Activated CD4-positive, alpha-beta T cell treated with anti-CD3 and anti-CD28 coated beads for 36 hours (primary cell): Measurements from ENCODE around the gene TMPRSS9. TPM values are rescaled to one million over a fixed set of nuclear protein-coding genes. Genes with fewer than 3 reads are reported as not detected.
A peak's percentile ranks its signal among the peaks of the same experiment; 100 is the strongest.

Experiments
- ATAC-seq: fragments of 200-7000 bp; cut with Tn5 transposase; one replicate; pipeline ENCODE4 v1.10.0; 2021; ENCODE audit warnings: mild to moderate bottlenecking, moderate library complexity
- CTCF ChIA-PET: fragments of 350-600 bp; sonication (Branson Sonifier 250); formaldehyde crosslinking; loops from one replicate; lab custom pipeline; 2021; ENCODE audit warnings: antibody characterized with exemption; lab: Charles Lee
- POLR2A ChIA-PET: fragments of 350-600 bp; sonication (Branson Sonifier 250); formaldehyde crosslinking; loops from one replicate; lab custom pipeline; 2021; ENCODE audit warnings: antibody characterized with exemption, inconsistent platforms; lab: Charles Lee
- DNase-seq: peaks from one replicate; pipeline ENCODE4 v3.0.0-alpha.2; 2020
- H3K27ac Mint-ChIP-seq: one replicate; pipeline ENCODE4 v1.8.0; 2021; ENCODE audit warnings: mixed read lengths
- H3K27me3 Mint-ChIP-seq: one replicate; pipeline ENCODE4 v1.8.0; 2021; ENCODE audit warnings: mixed read lengths
- H3K36me3 Mint-ChIP-seq: one replicate; pipeline ENCODE4 v1.8.0; 2021; ENCODE audit warnings: low read depth, mixed read lengths
- H3K4me1 Mint-ChIP-seq: one replicate; pipeline ENCODE4 v1.8.0; 2021; ENCODE audit warnings: mixed read lengths
- H3K4me3 Mint-ChIP-seq: one replicate; pipeline ENCODE4 v1.8.0; 2021; ENCODE audit warnings: mild to moderate bottlenecking, moderate library complexity, mixed read lengths
- H3K9me3 Mint-ChIP-seq: one replicate; pipeline ENCODE4 v1.8.0; 2021; ENCODE audit warnings: low read depth, mixed read lengths
- intact Hi-C, 2 experiments: fragments of 100-400 bp; cut with DNase I in 1 of 2; cut with micrococcal nuclease in 1 of 2; formaldehyde crosslinking; loops; one replicate each; pipeline versions ENCODE4 v1.14.2 to v1.15.1; 2022 to 2024; cut with DNase I, micrococcal nuclease
- total RNA-seq, 2 experiments: library from RNA; stranded (reverse); gene quantifications; one replicate each; pipeline ENCODE4 v1.2.3, GENCODE V29; 2021

TMPRSS9 gene
- total RNA-seq = not detected

- Mint-ChIP-seq H3K9me3 (no peaks in the 10 kb centered on the region), H3K4me3 (no peak within 1 kb of the TSS), H3K4me1 (peaks cover 3% of the 10 kb centered on the region), H3K36me3 (no peaks in the 10 kb centered on the region), H3K27me3 (peaks cover 7% of the 10 kb centered on the region), H3K27ac (no peak within 1 kb of the TSS)
- DNase-seq (no peak), ATAC-seq (no peak)
- ChIA-PET POLR2A (no interaction called here), CTCF (interaction anchor here (1.0 kb wide), 1 partner anchor 73 kb away, joined by 3 read pairs; no protein-coding TSS in a partner anchor)
- intact Hi-C loops = no loop called here
Observed at GRCh38 chr19:2359992-2360685, at the start of gene TMPRSS9. Gene TMPRSS9, plus strand, starts transcription at chr19:2360265. Its CDS starts 29,521 bp downstream, at chr19:2389786.

- peaks cover 8% of the 10 kb centered on the region for H3K9me3 Mint-ChIP-seq
- H3K4me3 Mint-ChIP-seq = no peak overlapping the region
- no peak for DNase-seq
- ChIA-PET CTCF (interaction anchor here (0.6 kb wide), 1 partner anchor 305 kb away, joined by 4 read pairs; no protein-coding TSS in a partner anchor), POLR2A (no interaction called here)
- ATAC-seq = no peak
- H3K36me3 Mint-ChIP-seq = peaks cover 6% of the 10 kb centered on the region
- H3K4me1 Mint-ChIP-seq = peaks cover 6% of the 10 kb centered on the region
- H3K27me3 Mint-ChIP-seq = peaks cover 35% of the 10 kb centered on the region
- H3K27ac Mint-ChIP-seq = no peak overlapping the region
- intact Hi-C loops = no loop called here
Observed at GRCh38 chr19:2311093-2311492, 49.0 kb upstream of the TMPRSS9 start.

- H3K9me3 Mint-ChIP-seq = peaks cover 8% of the 10 kb centered on the region
- H3K27me3 Mint-ChIP-seq = peaks cover 28% of the 10 kb centered on the region
- ATAC-seq (no peak), DNase-seq (no peak)
- CTCF ChIA-PET = interaction anchor here (0.6 to 0.7 kb wide), 2 partner anchors 272 to 305 kb away, joined by 3 read pairs; no protein-coding TSS in a partner anchor
- intact Hi-C loops = no loop called here
- peaks cover 6% of the 10 kb centered on the region for H3K36me3 Mint-ChIP-seq
- H3K27ac Mint-ChIP-seq = no peak overlapping the region
- no peak overlapping the region for H3K4me3 Mint-ChIP-seq
- H3K4me1 Mint-ChIP-seq = peaks cover 6% of the 10 kb centered on the region
- POLR2A ChIA-PET = no interaction called here
Observed at GRCh38 chr19:2312820-2313501, 47.1 kb upstream of the TMPRSS9 start.

- peaks cover 6% of the 10 kb centered on the region for H3K36me3 Mint-ChIP-seq
- no peaks in the 10 kb centered on the region for H3K4me1 Mint-ChIP-seq
- POLR2A ChIA-PET = interaction anchor here (0.7 kb wide), 3 partner anchors 10 to 776 kb away, joined by 3 to 4 read pairs (median 3); no protein-coding TSS in a partner anchor
- no peak for ATAC-seq
- intact Hi-C loops = no loop called here
- peaks cover 15% of the 10 kb centered on the region for H3K27me3 Mint-ChIP-seq
- no peak for DNase-seq
- no peak overlapping the region for H3K27ac Mint-ChIP-seq
- CTCF ChIA-PET = interaction anchor here (0.7 to 1.8 kb wide), 5 partner anchors 13 to 159 kb away, joined by 3 to 7 read pairs (median 4); partner anchors contain the start of gene LSM7
- no peak overlapping the region for H3K4me3 Mint-ChIP-seq
- H3K9me3 Mint-ChIP-seq = peaks cover 8% of the 10 kb centered on the region
Observed at GRCh38 chr19:2315121-2315817, 44.8 kb upstream of the TMPRSS9 start.

GRCh38 chr19:2315818-2316353 lies 44.2 kb upstream of the TMPRSS9 start:
- CTCF ChIA-PET = interaction anchor here (0.7 to 1.8 kb wide), 6 partner anchors 12 to 207 kb away, joined by 3 to 7 read pairs (median 4); partner anchors contain the start of gene LSM7
- Mint-ChIP-seq H3K4me3 (no peak overlapping the region), H3K9me3 (peaks cover 8% of the 10 kb centered on the region), H3K36me3 (peaks cover 6% of the 10 kb centered on the region), H3K27me3 (peaks cover 12% of the 10 kb centered on the region), H3K27ac (no peak overlapping the region), H3K4me1 (no peaks in the 10 kb centered on the region)
- intact Hi-C loops = no loop called here
- POLR2A ChIA-PET = interaction anchor here (0.7 kb wide), 1 partner anchor 305 kb away, joined by 3 read pairs; no protein-coding TSS in a partner anchor
- DNase-seq (peak; percentile 49), ATAC-seq (no peak)

- Mint-ChIP-seq H3K4me1 (no peaks in the 10 kb centered on the region), H3K4me3 (no peak overlapping the region), H3K27ac (no peak overlapping the region), H3K27me3 (peaks cover 12% of the 10 kb centered on the region), H3K9me3 (peaks cover 8% of the 10 kb centered on the region), H3K36me3 (peaks cover 6% of the 10 kb centered on the region)
- CTCF ChIA-PET = interaction anchor here (0.6 to 1.8 kb wide), 5 partner anchors 15 to 161 kb away, joined by 3 to 7 read pairs (median 3); no protein-coding TSS in a partner anchor
- intact Hi-C loops = no loop called here
- POLR2A ChIA-PET = no interaction called here
- ATAC-seq = no peak
- DNase-seq = no peak
Observed at GRCh38 chr19:2317300-2317699, 42.8 kb upstream of the TMPRSS9 start.

GRCh38 chr19:2317756-2318155 lies 42.3 kb upstream of the TMPRSS9 start:
- Mint-ChIP-seq H3K36me3 (peaks cover 6% of the 10 kb centered on the region), H3K27me3 (peaks cover 12% of the 10 kb centered on the region), H3K27ac (no peak overlapping the region), H3K4me3 (no peak overlapping the region), H3K4me1 (no peaks in the 10 kb centered on the region), H3K9me3 (peaks cover 8% of the 10 kb centered on the region)
- intact Hi-C loops = no loop called here
- ChIA-PET CTCF (interaction anchor here (0.7 kb wide), 1 partner anchor 15 kb away, joined by 4 read pairs; no protein-coding TSS in a partner anchor), POLR2A (no interaction called here)
- DNase-seq (no peak), ATAC-seq (no peak)

- no peak for ATAC-seq
- peaks cover 10% of the 10 kb centered on the region for H3K36me3 Mint-ChIP-seq
- CTCF ChIA-PET = interaction anchor here (0.7 kb wide), 1 partner anchor 13 kb away, joined by 3 read pairs; no protein-coding TSS in a partner anchor
- intact Hi-C loops = no loop called here
- H3K4me3 Mint-ChIP-seq = no peak overlapping the region
- DNase-seq = no peak
- H3K27me3 Mint-ChIP-seq = peaks cover 6% of the 10 kb centered on the region
- H3K27ac Mint-ChIP-seq = no peak overlapping the region
- POLR2A ChIA-PET = no interaction called here
- H3K9me3 Mint-ChIP-seq = peaks cover 8% of the 10 kb centered on the region
- no peaks in the 10 kb centered on the region for H3K4me1 Mint-ChIP-seq
Observed at GRCh38 chr19:2318923-2319322, 41.1 kb upstream of the TMPRSS9 start.

- CTCF ChIA-PET = no interaction called here
- Mint-ChIP-seq H3K36me3 (peaks cover 13% of the 10 kb centered on the region), H3K27ac (no peak overlapping the region), H3K4me3 (no peak overlapping the region), H3K27me3 (peaks cover 5% of the 10 kb centered on the region), H3K4me1 (peaks cover 3% of the 10 kb centered on the region), H3K9me3 (peaks cover 8% of the 10 kb centered on the region)
- intact Hi-C loops = no loop called here
- ATAC-seq (no peak), DNase-seq (no peak)
- POLR2A ChIA-PET = no interaction called here
Observed at GRCh38 chr19:2319551-2319950, 40.5 kb upstream of the TMPRSS9 start.

GRCh38 chr19:2320049-2320448 lies 40.0 kb upstream of the TMPRSS9 start:
- H3K27me3 Mint-ChIP-seq = peaks cover under 1% of the 10 kb centered on the region
- no peak overlapping the region for H3K4me3 Mint-ChIP-seq
- POLR2A ChIA-PET = no interaction called here

GRCh38 chr19:2320939-2321338 lies 39.1 kb upstream of the TMPRSS9 start:
- Mint-ChIP-seq H3K9me3 (no peaks in the 10 kb centered on the region), H3K4me1 (peaks cover 15% of the 10 kb centered on the region), H3K36me3 (peaks cover 16% of the 10 kb centered on the region), H3K27me3 (no peaks in the 10 kb centered on the region), H3K4me3 (no peak overlapping the region), H3K27ac (no peak overlapping the region)
- intact Hi-C loops = no loop called here
- ChIA-PET POLR2A (no interaction called here), CTCF (no interaction called here)
- ATAC-seq (no peak), DNase-seq (no peak)

More at GRCh38 chr19:2320049-2320448, 40.0 kb upstream of the TMPRSS9 start:
- peaks cover 4% of the 10 kb centered on the region for H3K9me3 Mint-ChIP-seq
- H3K4me1 Mint-ChIP-seq = peaks cover 6% of the 10 kb centered on the region
- peaks cover 12% of the 10 kb centered on the region for H3K36me3 Mint-ChIP-seq
- H3K27ac Mint-ChIP-seq = no peak overlapping the region
- DNase-seq = no peak
- intact Hi-C loops = no loop called here
- CTCF ChIA-PET = no interaction called here
- ATAC-seq = no peak
